ENCODE measurements around the gene ZFTA.

ZFTA gene

GRCh38 chr11:63814383-63814736 lies 45.8 kb upstream of the ZFTA start:
- peak; percentile 14; the same call in 2 of the 3 replicates for ATAC-seq
- TF ChIP-seq OSR1 (CRISPR knock-in tag; IDR thresholded peaks at IDR 0.05) (no peak), BACH2 (CRISPR knock-in tag; IDR thresholded peaks at IDR 0.05; ENCODE audit: borderline replicate concordance) (no peak), ZNF565 (CRISPR knock-in tag; conservative IDR thresholded peaks at IDR 0.05; ENCODE audit: low read depth) (no peak), TSHZ2 (CRISPR knock-in tag; IDR thresholded peaks at IDR 0.05) (no peak), ZFP30 (CRISPR knock-in tag; IDR thresholded peaks at IDR 0.05) (no peak), TOX (CRISPR knock-in tag; IDR thresholded peaks at IDR 0.05; ENCODE audit: borderline replicate concordance) (no peak), CSRNP3 (CRISPR knock-in tag; IDR thresholded peaks at IDR 0.05) (no peak), ZC3H10 (CRISPR knock-in tag; IDR thresholded peaks at IDR 0.05) (no peak), CSDC2 (CRISPR knock-in tag; IDR thresholded peaks at IDR 0.05) (no peak), RARB (CRISPR knock-in tag; IDR thresholded peaks at IDR 0.05) (no peak), POU6F1 (CRISPR knock-in tag; IDR thresholded peaks at IDR 0.05; ENCODE audit: borderline replicate concordance, low read depth) (no peak), ESRRG (CRISPR knock-in tag; IDR thresholded peaks at IDR 0.05) (no peak), CREB5 (CRISPR knock-in tag; IDR thresholded peaks at IDR 0.05; ENCODE audit: low read depth) (no peak), TCF4 (CRISPR knock-in tag; IDR thresholded peaks at IDR 0.05; ENCODE audit: borderline replicate concordance) (no peak), SNAI2 (CRISPR knock-in tag; IDR thresholded peaks at IDR 0.05) (no peak), ZFP3 (CRISPR knock-in tag; IDR thresholded peaks at IDR 0.05) (no peak), PPARA (CRISPR knock-in tag; IDR thresholded peaks at IDR 0.05; ENCODE audit: borderline replicate concordance) (no peak)

- TF ChIP-seq ISL1 (CRISPR knock-in tag; IDR thresholded peaks at IDR 0.05) (no peak), TOX (CRISPR knock-in tag; IDR thresholded peaks at IDR 0.05; ENCODE audit: borderline replicate concordance) (no peak), CSDC2 (CRISPR knock-in tag; IDR thresholded peaks at IDR 0.05) (no peak), ESRRG (CRISPR knock-in tag; IDR thresholded peaks at IDR 0.05) (no peak)
- ATAC-seq = peak; percentile 66
These were observed 45.2 kb upstream of the ZFTA start for GRCh38 chr11:63813563-63814382.

GRCh38 chr11:63813035-63813562 lies 44.5 kb upstream of the ZFTA start, which contains the start of gene SPINDOC:
Gene SPINDOC, plus strand, starts transcription at chr11:63813456. Its CDS starts 231 bp downstream, at chr11:63813687.
- TF ChIP-seq ESRRG (CRISPR knock-in tag; IDR thresholded peaks at IDR 0.05) (no peak), ZFP3 (CRISPR knock-in tag; IDR thresholded peaks at IDR 0.05) (no peak), ZNF8 (CRISPR knock-in tag; IDR thresholded peaks at IDR 0.05) (no peak), ZNF70 (CRISPR knock-in tag; IDR thresholded peaks at IDR 0.05) (no peak), RARB (CRISPR knock-in tag; IDR thresholded peaks at IDR 0.05) (no peak), ZC3H10 (CRISPR knock-in tag; IDR thresholded peaks at IDR 0.05) (no peak), ARNTL (CRISPR knock-in tag; IDR thresholded peaks at IDR 0.05; ENCODE audit: borderline replicate concordance, low read depth) (no peak), ISL1 (CRISPR knock-in tag; IDR thresholded peaks at IDR 0.05) (no peak), GLIS3 (CRISPR knock-in tag; IDR thresholded peaks at IDR 0.05) (no peak), PPARA (CRISPR knock-in tag; IDR thresholded peaks at IDR 0.05; ENCODE audit: borderline replicate concordance) (no peak), CSDC2 (CRISPR knock-in tag; IDR thresholded peaks at IDR 0.05) (no peak), TSHZ2 (CRISPR knock-in tag; IDR thresholded peaks at IDR 0.05) (no peak), TOX (CRISPR knock-in tag; IDR thresholded peaks at IDR 0.05; ENCODE audit: borderline replicate concordance) (no peak), CSRNP3 (CRISPR knock-in tag; IDR thresholded peaks at IDR 0.05) (no peak), TCF4 (CRISPR knock-in tag; IDR thresholded peaks at IDR 0.05; ENCODE audit: borderline replicate concordance) (no peak), POU6F1 (CRISPR knock-in tag; IDR thresholded peaks at IDR 0.05; ENCODE audit: borderline replicate concordance, low read depth) (no peak), ZFP30 (CRISPR knock-in tag; IDR thresholded peaks at IDR 0.05) (no peak), SNAI2 (CRISPR knock-in tag; IDR thresholded peaks at IDR 0.05) (no peak)
- ATAC-seq = peak; percentile 87

Measured in SK-N-SH treated with all-trans-retinoic acid at 6 μM for 48 hours (cell line).